HEK293T (cell line): ENCODE data around the gene KRT27.

Source experiments
- BHLHE40 ChIP-seq: fragments of 450-650 bp; IDR thresholded peaks from 2 replicates; pipeline ENCODE4 v1.6.1; 2016; ENCODE audit warnings: mild to moderate bottlenecking, moderate library complexity, borderline replicate concordance
- ELF4 ChIP-seq: fragments of 450-650 bp; IDR thresholded peaks from 2 replicates; pipeline ENCODE4 v1.6.1; 2017; ENCODE audit warnings: antibody characterized with exemption
- FOXM1 ChIP-seq: fragments of 450-650 bp; IDR thresholded peaks from 2 replicates; pipeline ENCODE4 v1.6.1; 2017; ENCODE audit warnings: mild to moderate bottlenecking, borderline replicate concordance
- PKNOX1 ChIP-seq: fragments of 450-650 bp; IDR thresholded peaks from 2 replicates; pipeline ENCODE4 v1.6.1; 2016
- SP1 ChIP-seq: fragments of 450-650 bp; IDR thresholded peaks from 2 replicates; pipeline ENCODE4 v1.6.1; 2017
- SUZ12 ChIP-seq: fragments of 450-650 bp; IDR thresholded peaks from 2 replicates; pipeline ENCODE4 v1.6.1; 2016; ENCODE audit warnings: mild to moderate bottlenecking

GRCh38 chr17:40775945-40776344 lies 6.4 kb downstream of the KRT27 start:
- TF ChIP-seq BHLHE40: no peak
- TF ChIP-seq SUZ12: no peak
- no peak for TF ChIP-seq ELF4
- TF ChIP-seq PKNOX1: no peak
- no peak for TF ChIP-seq SP1
- TF ChIP-seq FOXM1: no peak
